CD4-positive, alpha-beta T cell treated with Interleukin-15 for 4 hours (primary cell): ENCODE measurements around the gene C1orf21.

Source experiments
- DNase-seq: peaks from one replicate; pipeline ENCODE4 v3.0.0-alpha.2; 2020; ENCODE audit warnings: low spot score

C1orf21 gene

DNA sequence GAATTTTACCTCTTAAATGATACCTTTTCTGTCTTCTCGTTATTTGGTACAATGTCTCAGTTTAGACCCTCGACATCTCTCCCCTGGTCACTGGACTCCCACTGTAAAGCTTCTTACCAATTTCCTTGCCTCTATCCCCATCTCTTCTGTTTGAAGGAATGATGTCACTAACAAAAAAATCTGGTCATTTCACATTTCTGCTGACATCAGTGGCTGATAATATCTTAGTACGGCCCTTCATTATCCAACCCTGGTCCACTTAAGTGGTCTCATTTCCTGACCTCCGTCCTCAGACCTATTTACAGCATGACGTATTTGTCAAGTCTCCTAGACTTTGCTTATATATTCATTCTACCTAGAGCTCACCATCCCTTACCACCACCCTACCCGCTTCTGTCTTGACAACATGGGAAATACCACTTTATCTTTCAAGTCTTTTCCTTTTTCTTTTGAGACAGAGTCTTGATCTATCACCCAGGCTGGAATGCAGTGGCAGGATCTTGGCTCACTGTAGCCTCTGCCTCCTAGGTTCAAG is 60.9 kb downstream of the C1orf21 start:
- no peak for DNase-seq

DNA sequence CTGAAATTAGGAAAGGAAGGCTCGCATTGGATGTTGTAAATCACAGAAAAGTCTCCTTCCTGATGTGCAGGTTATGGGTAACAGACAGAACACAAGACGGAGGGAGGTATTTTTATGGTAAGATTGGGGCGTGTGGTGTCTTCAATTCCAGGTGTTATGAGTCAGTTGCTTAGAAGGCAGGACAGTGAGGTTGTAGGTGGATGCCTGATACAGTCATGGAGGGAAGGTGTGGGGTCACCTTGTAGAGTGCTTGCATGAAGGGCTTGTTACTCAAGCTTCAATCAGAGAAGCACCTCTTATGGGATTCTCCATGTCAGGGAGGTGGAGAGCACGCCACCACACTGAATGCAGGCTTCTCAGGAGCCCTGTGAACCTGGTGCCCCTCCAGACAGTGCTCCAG is 63.1 kb downstream of the C1orf21 start:
- DNase-seq = no peak

DNA sequence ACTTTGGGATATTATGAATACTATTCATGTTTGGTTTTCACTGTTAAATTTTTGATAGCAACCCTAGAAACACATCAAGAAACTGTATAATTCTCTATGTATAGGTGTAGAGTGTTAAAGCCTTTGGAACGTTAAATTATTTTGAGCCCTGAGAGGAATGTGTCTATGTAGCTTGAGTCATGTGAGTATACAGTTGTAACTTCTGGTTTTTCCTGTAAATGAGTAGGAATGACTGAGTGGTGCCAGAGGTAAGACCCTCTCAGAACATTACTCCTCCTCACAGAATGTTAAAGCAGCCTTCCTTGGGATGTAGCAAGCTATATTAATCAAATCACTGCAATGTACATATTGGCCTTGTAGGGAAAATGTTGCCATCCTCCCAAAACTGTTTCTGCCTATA is 69.0 kb downstream of the C1orf21 start:
- DNase-seq = no peak

DNA sequence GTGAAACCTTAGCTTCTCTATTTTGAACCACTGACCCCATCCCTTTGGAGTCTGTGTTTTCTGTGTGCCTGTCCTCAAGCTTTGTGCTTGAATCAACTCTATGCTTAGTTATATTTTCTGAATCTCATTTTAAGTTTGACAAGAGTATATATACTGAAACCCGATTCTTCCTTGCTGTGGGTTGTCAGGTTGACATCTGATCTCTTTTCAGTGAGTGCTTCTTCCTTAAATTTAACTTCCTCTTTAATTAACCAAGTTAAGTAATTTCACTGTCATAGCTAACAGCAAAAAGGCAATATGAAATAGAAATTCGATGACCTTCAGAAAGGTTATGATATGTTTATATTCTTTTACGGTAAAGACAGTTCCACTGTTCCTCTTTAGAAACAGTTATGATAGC is 69.4 kb downstream of the C1orf21 start:
- no peak for DNase-seq

DNA sequence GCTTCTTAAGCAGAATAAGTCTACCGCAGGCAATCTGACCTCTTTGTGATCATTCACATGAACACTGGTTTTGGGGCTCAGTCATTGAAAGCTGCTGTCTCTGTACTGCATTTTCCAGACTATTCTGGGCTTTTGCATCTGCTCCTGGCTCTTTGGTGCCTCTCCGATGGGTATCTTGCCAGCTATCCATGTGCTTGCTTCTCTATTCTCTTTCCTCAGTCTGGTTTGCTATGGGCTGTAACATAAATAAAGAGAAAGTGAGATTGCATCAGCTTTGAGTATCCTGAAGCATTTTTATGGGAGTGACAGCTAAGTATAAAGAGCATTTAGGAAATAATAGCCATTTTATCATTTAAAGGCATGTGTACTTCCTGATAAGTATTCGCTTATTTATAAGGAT is 70.7 kb downstream of the C1orf21 start:
- DNase-seq = no peak

DNA sequence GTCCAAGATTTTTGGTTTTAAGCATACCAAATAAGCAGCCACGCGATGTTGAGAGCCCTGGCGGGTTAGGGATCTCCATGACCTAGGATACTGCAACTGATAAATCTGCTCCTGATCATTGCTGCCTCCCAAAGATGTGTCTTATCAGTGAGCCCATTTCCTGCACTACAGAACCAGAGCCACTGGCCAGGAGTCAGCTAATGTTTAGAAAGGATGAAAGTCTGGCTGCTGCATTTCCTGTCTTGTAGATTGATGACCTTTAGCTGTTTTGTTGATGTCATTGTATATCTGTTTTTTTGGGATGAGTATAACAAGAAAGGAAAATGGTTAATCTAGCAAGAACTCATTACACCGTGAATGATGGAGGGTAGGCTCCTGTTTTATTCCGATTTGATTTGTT is 74.5 kb downstream of the C1orf21 start:
- no peak for DNase-seq

DNA sequence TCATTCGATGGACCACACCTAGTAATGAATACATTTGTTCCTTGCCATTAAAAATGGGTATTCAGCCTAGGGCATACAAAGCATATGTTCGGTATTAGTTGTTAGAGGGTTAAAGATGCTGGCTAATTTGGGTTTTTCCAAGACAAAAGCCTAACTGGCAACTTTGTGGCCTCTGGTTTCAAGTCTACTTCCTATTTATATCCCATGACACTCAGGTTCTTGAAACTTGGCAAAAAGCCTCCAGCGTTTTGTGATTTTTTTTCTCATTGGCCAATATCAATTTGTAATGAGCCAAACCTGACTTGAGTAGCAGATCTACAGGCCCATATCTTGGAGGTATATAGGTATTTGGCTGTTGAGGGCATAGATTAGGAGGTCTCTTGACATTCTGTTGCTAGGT is 75.3 kb downstream of the C1orf21 start:
- DNase-seq = no peak

DNA sequence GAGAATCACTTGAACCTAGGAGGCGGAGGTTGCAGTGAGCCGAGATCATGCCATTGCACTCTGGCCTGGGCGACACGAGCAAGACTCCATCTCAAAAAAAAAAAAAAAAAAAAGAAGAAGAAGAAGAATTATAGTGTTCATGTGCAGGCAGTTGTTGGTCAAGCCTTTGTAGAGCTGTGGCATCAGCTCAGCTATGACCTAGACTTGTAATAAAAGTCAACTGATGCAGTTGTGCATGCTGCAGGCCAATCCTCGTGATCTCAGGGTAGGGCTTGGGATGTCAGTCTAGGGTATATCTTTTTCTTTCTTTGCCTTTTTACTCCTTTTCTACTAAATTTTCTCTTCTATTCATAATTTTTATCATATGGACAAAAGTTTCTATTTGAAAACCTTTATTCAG is 76.2 kb downstream of the C1orf21 start:
- no peak for DNase-seq

DNA sequence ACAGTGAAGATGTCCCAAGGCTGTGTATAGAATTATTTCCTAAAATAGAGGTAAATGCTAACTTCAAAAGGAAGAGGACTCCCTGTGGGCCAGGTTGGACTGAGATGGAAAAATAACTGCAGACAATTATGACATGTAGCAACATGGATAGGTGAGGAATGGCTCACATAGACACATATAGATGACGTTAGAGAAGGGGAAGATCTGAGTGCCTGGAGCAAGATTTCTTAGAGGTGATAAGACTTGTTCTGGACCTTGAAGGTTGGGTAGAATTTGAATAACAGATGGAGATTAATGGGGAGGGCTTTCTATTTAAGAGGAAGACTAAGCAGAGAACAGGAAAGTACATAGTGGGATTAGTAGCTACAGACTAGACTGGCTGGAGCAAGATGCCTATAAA is 76.9 kb downstream of the C1orf21 start:
- DNase-seq = no peak

DNA sequence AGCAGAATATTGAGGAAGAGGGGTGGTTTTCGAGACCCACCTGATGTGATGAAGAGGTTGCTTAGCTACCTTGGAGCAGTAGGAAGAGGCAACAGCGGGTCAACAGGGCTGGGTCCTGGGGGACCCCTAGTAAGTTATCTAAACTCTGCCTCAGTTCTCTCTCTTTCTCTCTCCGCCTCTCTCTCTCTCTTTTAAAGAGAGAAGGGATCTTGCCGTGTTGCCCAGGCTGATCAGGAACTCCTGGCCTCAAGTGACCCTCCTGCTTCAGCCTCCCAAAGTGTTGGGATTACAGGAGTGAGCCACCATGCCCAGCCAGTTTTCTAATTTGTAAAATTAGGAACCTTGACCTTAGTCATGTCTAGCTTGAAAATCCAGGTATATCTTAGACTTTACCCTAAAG is 77.9 kb downstream of the C1orf21 start:
- no peak for DNase-seq

DNA sequence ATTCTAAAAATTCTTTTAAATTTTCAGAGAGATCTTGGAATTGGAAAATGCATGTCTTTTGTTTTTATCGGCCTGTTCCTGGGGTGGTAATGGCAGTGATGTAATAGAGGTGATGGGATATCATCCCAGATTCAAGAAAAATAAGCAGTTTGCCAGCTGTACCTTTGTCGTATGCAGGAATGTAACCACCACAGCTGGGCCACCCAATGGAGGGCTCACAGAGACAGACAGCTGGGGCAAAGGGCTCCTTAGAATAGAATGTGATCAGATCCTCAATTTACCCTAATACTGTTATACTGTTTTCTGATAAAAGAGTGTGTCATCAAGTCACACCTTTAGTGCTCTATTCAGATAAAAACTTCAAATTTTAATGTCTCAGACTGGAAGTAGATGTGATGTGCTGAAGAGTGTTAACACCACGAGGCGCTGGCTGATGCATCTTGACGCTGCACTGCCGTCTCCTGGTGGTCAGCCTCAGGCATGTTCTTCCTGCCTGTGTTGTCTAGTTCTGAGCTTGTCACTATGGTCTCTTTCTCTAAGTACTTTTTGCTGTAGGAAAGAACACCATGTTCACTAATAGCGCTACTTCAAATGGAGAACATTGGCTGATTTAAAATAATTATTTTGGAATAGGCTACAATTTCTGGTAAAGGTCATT is 78.8 kb downstream of the C1orf21 start:
- DNase-seq = peak; percentile 4

DNA sequence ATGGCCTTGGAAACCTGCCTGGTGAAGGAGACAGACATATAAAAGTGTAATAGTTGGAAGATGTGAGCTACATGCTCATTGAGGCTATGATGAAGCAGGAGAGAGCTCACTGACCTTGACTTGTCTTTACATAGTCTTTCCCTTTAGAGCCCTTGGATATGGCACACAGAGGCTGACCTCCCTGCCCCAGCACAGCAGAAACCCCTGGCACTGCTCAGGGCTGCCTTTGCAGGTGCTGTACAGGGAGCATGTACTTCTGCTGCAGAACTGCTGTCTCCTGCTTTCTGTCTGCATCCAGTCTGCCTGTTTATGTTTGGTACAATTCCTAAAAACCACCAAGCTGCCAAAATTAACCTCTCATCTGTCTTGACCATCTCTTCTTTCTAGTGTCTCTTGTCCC is 80.5 kb downstream of the C1orf21 start:
- DNase-seq = no peak

DNA sequence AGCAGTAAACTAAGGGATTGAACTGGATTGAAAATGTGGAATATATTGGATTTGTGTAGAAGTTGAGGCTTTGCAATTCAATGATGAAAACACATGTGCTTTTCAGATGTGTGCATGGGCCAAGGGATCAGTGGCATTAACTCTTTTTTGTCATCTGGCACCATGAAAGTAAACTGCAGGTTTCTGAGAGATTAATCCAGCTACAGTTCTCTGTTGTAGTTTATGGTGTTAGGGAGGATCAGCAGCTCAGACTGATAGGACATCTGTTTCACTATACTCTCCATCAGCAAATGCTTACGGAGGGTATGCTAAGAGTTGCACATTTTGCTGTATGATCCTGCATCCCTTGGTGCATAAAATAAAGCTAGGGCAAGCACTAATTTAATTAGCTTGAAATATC is 82.6 kb downstream of the C1orf21 start:
- DNase-seq = no peak

DNA sequence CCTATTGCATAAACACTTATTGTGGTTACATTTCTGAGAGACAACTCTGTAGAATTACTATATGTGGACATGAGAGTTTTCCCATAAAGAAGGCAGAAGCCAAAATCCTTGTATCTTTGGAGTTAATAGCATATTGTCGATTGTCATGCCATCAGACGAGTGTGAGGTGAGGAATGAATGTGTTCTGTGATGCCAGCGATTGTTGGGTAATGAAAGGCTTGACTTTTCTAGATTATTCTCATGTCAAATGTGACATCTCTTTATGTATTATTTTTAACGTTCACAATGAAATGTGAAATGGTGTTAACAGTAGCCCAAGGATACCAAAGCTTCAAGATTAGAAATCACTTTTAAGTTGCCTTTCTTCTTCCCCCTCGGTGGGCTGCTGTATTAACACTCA is 84.9 kb downstream of the C1orf21 start:
- no peak for DNase-seq

DNA sequence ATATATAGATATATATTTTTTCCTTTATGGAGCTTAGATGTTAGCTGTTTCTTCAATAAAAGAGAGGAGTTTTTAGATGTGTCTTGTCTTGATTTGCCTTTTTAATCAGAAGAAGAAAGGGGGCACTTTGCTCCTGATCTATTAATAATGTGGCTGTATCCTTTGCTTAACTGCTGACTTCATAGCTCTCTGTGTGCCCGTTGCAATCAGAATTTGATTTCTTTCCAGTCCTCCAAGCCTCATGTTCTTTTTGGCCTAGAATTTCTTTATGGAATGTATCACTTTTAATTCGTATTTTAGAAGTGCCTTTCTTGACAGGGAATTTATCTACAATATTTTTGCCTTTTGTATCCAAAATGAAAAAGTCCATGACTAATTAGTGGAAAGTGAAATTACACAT is 85.3 kb downstream of the C1orf21 start:
- DNase-seq = no peak

DNA sequence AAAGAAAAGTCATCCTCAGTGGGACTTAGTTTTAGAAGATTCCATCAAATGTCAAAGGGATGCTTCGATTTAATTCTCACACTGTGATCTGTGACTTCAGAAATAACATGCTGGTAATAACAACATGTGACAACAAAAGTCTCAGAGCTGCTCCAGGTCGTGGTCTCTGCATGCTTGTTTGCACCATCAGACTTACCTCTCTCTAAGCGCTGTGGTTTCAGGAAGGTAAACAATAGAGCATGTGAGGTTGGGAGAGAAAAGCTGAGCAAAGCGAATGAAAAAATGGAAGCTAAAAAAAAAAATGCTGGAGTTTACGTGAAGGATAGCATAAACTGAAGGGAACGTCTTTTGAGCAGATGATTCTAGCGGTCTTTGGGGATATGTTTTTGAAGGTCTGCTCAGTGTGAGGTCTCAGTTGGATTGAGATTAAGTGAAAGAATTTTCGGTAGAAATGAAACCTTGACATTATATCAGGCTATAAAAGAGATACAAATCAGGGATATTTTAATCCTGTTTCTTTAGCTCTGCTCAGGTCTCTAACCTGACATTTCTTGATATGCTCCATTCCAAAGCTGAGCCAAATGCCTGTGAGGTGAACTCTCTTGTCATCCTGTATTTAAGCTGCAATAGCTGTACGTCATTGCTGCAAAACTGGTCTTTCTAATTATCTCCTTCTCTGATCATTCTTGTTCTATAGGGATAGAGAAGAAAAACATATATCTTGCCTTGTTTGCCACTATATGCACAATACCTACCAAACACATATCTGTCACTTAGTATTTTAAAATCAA is 86.5 kb downstream of the C1orf21 start:
- DNase-seq = no peak

DNA sequence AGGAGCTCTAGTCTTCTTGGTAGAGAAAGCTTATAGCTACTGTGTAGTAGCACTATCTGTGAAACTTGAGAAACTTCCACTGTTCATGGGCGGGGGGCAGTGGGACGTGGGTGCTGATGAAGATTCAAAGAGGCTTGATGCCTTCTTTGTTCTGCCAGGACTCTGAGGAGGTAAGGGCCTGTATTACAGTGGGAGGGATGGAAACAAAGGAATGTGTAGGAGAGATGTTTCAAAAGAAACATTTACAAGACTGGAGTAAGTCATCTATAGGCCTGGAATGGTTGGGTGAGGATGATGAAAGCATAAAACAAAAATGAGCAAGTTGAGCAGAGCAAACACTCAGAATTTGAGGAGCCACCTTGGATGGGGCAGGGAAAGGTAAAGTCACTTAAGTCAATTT is 89.4 kb downstream of the C1orf21 start:
- no peak for DNase-seq

DNA sequence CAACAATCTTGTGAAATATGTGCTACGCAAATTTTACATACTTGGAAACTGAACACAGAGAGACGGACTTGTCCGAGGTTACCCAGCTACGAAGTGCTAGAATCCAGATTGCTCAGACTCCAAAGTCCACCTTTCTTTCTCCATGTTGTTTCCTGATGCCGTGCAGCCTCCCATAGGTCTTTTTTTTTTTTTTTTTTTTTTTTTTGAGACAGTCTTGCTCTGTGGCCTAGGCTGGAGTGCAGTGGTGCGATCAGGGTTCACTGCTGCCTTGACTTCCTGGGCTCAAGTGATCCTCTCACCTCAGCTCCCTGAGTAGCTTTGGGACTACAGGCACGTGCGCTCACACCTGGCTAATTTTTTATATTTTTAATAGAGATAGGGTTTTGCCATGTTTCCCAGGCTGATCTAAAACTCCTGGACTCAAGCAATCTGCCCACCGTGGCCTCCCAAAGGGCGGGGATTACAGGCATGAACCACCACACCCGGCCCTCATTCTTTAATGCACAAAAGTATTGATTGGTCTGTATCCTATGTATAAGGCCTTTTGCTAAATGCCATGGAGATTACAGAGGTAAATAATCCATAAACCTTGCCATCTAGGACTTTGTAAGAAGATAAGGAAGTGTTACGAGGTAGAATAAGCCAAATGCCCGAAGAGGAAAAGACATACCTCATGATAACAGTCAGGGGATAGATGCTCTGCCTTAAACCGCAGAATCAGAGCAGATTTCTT is 92.8 kb downstream of the C1orf21 start:
- no peak for DNase-seq

DNA sequence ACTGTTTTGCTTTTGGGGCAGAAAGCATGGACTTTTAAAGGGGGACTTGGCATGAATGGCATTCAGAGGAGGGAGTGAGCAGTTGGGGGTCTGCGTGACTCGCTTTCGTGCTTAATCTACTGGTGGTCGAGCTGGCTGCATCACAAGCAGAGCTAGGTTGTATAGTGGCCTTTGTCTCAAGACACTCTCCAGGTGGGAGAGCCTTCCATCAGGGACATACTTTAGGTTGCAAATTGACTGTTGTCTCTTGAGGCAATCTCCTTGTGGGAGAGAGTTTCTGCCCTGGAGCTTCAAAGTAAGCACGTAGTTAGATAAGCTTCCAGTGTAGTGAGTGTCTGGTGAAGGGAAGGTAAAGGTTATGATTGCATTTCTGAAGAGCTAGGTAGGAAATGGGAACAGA is 93.9 kb downstream of the C1orf21 start:
- no peak for DNase-seq

DNA sequence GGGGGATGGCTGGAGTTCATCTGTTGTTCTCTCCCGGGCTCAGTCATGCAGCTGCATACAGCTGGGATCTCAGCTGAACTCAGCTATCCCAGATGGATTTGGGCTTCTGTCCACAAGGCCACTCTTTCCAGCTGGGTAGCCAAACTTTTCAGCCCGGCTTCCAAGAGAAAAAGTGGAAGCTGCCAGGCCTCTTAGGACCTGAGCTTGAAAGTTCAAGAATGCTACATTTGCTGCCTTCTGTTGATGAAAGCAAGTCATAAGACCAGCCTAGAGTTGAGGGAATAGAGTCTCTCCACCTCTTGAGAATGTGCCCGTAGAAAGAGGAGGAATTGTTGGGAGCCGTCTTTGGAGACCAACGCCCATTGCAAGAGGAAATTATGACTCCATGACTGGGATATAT is 95.3 kb downstream of the C1orf21 start:
- DNase-seq = no peak

DNA sequence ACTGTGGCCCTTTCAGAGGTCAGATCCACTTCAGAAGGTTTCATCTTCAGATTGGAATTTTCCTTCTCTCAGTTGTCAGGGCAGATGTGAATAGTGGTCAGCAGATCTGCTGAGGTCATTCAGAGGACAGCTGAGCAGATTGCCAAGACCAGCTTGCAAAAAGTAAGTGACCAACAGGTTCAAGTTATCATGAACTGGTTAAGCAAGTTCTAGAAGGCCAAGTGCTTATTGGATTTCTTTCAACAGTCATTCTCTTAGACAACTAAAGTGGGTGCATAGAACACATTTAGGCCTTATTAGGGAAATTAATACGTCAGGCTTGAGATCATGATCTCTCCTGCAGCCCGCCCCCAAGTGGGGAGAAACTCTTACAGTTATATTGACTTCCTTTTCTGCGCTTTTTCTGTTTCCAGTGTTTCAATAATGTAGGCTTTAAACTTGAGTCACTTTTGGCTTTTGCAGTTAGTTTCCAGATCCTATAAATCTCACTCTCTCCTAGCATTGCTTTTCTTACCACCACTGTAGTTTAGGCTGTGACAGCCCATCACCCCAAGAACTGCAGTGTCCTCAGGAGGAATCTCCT is 96.4 kb downstream of the C1orf21 start:
- no peak for DNase-seq
